ENCODE data around the gene PIK3C2B. TPM values are rescaled to one million over a fixed set of nuclear protein-coding genes. Genes with fewer than 3 reads are reported as not detected.

Gene PIK3C2B
- total RNA-seq, 1 donor from 2014 or later = 129 TPM

GRCh38 chr1:204455063-204455830 lies 39.4 kb downstream of the PIK3C2B start:
- H3K36me3 ChIP-seq = peaks cover 51 to 56% of the 10 kb centered on the region in 2 donors

GRCh38 chr1:204454476-204454875 lies 40.1 kb downstream of the PIK3C2B start:
- Histone ChIP-seq H3K27ac (no peak overlapping the region), H3K4me3 (no peak overlapping the region), H3K27me3 (no peaks in the 10 kb centered on the region), H3K4me1 (peaks cover 6 to 15% of the 10 kb centered on the region in 2 donors), H3K9me3 (no peaks in the 10 kb centered on the region), H3K36me3 (peaks cover 50 to 52% of the 10 kb centered on the region in 2 donors)
- no peak for DNase-seq (ENCODE audit: low spot score in 2 of 2)
- intact Hi-C loops (cut with DNase I) = no loop called here
- TF ChIP-seq, protein P1, sequence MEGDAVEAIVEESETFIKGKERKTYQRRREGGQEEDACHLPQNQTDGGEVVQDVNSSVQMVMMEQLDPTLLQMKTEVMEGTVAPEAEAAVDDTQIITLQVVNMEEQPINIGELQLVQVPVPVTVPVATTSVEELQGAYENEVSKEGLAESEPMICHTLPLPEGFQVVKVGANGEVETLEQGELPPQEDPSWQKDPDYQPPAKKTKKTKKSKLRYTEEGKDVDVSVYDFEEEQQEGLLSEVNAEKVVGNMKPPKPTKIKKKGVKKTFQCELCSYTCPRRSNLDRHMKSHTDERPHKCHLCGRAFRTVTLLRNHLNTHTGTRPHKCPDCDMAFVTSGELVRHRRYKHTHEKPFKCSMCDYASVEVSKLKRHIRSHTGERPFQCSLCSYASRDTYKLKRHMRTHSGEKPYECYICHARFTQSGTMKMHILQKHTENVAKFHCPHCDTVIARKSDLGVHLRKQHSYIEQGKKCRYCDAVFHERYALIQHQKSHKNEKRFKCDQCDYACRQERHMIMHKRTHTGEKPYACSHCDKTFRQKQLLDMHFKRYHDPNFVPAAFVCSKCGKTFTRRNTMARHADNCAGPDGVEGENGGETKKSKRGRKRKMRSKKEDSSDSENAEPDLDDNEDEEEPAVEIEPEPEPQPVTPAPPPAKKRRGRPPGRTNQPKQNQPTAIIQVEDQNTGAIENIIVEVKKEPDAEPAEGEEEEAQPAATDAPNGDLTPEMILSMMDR (IDR thresholded peaks at IDR 0.05) = no peak

More at GRCh38 chr1:204455063-204455830, 39.4 kb downstream of the PIK3C2B start:
- no peak for DNase-seq (ENCODE audit: low spot score in 2 of 2)
- peaks cover 6 to 15% of the 10 kb centered on the region in 2 donors for H3K4me1 ChIP-seq
- no peak overlapping the region for H3K4me3 ChIP-seq
- TF ChIP-seq, protein P1 (IDR thresholded peaks at IDR 0.05) = no peak
- no peaks in the 10 kb centered on the region for H3K9me3 ChIP-seq
- intact Hi-C loops (cut with DNase I) = no loop called here
- no peak overlapping the region for H3K27ac ChIP-seq
- H3K27me3 ChIP-seq = no peaks in the 10 kb centered on the region

DNA sequence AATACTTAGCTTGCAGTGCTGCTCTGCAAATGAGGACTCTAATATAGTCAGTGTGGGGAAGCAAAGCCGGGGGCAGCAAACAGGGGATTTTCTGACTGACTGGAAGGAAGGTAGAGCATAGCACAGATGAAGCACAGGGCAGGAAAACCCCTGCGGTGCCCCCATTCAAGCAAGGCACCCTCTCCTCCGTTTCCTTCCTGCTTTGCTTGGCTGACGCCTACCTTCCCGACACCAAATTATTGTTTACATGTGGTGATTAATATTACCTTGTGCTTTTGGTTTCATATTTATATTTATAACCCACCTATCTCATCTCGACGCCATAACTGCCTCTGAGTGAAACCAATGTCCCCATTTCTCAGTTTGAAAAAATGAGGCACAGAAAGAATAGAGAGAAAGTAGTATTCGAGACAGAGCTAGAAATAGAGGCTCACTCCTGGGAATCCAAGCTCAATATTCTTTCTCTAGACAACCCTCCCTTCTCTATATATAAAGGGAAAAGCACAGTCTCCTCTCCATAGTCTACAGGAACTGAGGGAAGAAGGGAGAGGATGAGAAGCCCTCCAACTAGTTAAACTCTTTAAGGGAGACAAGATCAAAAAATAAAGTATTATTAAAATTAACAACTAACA lies 41.3 kb downstream of the PIK3C2B start:
- H3K4me1 ChIP-seq = peaks cover 6 to 15% of the 10 kb centered on the region in 2 donors
- no peak overlapping the region for H3K4me3 ChIP-seq
- no peak for DNase-seq (ENCODE audit: low spot score in 2 of 2)
- TF ChIP-seq, protein P1 (IDR thresholded peaks at IDR 0.05) = no peak
- intact Hi-C loops (cut with DNase I) = no loop called here
- H3K9me3 ChIP-seq = no peaks in the 10 kb centered on the region
- peaks cover 49% of the 10 kb centered on the region in 2 donors for H3K36me3 ChIP-seq
- no peaks in the 10 kb centered on the region for H3K27me3 ChIP-seq
- H3K27ac ChIP-seq = peak overlapping the region in 1 of 2 donors; percentile 28

DNA sequence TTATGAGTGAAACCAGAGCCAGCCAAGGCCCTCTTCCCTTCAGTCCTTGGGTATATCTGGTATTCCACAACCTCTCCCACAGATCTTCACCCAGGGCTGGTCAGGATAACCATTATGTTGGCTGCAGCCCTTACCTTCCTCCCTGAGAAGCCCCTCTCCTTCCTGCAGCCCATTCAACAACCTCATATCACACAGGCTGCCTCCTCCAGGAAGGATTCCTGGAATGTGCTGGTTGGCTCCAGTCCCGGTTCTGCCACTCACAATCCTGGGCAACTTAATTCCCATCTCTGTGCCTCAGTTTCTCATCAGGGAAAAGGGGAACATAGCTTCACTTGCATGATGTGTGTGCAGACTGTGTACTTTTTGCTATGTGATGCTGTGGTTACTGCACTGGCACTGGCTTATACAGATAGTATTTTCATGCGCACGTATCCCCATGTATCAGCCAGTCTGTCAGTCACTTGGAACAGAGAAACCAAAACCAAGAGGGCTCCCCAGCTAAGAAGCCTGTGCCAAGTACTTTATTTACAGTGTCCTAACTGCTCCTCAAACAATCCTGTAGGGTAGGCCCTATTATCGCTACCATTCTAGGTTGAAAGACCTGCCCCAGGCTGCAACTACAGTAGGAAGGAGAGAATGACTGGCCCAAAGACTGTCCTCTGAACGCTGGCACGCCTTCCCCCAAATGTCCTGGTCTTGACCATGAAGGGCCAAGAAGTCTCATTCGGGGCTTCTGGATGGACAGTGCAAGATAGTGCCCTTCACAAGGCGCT lies 43.1 kb downstream of the PIK3C2B start:
- TF ChIP-seq, protein P1 (IDR thresholded peaks at IDR 0.05) = no peak
- H3K27me3 ChIP-seq = no peaks in the 10 kb centered on the region
- intact Hi-C loops (cut with DNase I) = no loop called here
- peak overlapping the region; percentile 84 to 87 for H3K27ac ChIP-seq
- H3K4me3 ChIP-seq = no peak overlapping the region
- peaks cover 39 to 51% of the 10 kb centered on the region in 2 donors for H3K36me3 ChIP-seq
- no peaks in the 10 kb centered on the region for H3K9me3 ChIP-seq
- no peak for DNase-seq (ENCODE audit: low spot score in 2 of 2)
- H3K4me1 ChIP-seq = peaks cover 6 to 22% of the 10 kb centered on the region in 2 donors

GRCh38 chr1:204450461-204451257 lies 43.9 kb downstream of the PIK3C2B start:
- intact Hi-C loops (cut with DNase I) = no loop called here
- Histone ChIP-seq H3K9me3 (no peaks in the 10 kb centered on the region), H3K27me3 (no peaks in the 10 kb centered on the region), H3K4me1 (peaks cover 6 to 23% of the 10 kb centered on the region in 2 donors), H3K27ac (peak overlapping the region; percentile 84 to 87), H3K4me3 (no peak overlapping the region), H3K36me3 (peaks cover 36 to 51% of the 10 kb centered on the region in 2 donors)
- TF ChIP-seq, protein P1 (IDR thresholded peaks at IDR 0.05) = peak in 1 of 3 experiments; percentile 8
- no peak for DNase-seq (ENCODE audit: low spot score in 2 of 2)
